Measurements from ENCODE around the gene CRTAC1. TPM values are rescaled to one million over a fixed set of nuclear protein-coding genes. Genes with fewer than 3 reads are reported as not detected.
"Not testable (repeated sequence)": the region's sequence is repeated elsewhere in the genome, so short reads cannot be mapped to it uniquely, and the experiment has no call there.

The CRTAC1 gene
- total and polyA plus RNA-seq, 2 experiments from 2014 or later, result 0.47 to 1.2 TPM

GRCh38 chr10:97844678-97845077 lies 185.7 kb downstream of the CRTAC1 start:
- H3K36me3 ChIP-seq (ENCODE audit: insufficient read depth), result no peaks in the 10 kb centered on the region
- no peak overlapping the region for H3K27ac Mint-ChIP-seq
- H3K4me1 ChIP-seq (ENCODE audit: insufficient read depth), result no peaks in the 10 kb centered on the region
- no peak overlapping the region for H2AFZ ChIP-seq
- H3F3A ChIP-seq (replicated peaks; ENCODE audit: low read depth), result no peaks in the 10 kb centered on the region
- H3K4me1 Mint-ChIP-seq, result no peaks in the 10 kb centered on the region; the same call in 2 of the 3 replicates
- H3K4me3 Mint-ChIP-seq, result no peak overlapping the region
- no peaks in the 10 kb centered on the region for H4K20me1 ChIP-seq (replicated peaks; ENCODE audit: insufficient read depth)
- DNase-seq (ENCODE audit: low spot score) (no peak), ATAC-seq (no peak)
- peaks cover 14% of the 10 kb centered on the region for H3K27me3 ChIP-seq (ENCODE audit: insufficient read depth)
- no peaks in the 10 kb centered on the region for H3K36me3 Mint-ChIP-seq (ENCODE audit: low read depth)
- peaks cover 13% of the 10 kb centered on the region; the same call in 2 of the 3 replicates for H3K9me3 Mint-ChIP-seq
- H3K4me2 ChIP-seq, result no peak overlapping the region
- no peaks in the 10 kb centered on the region for H3K79me2 ChIP-seq (replicated peaks; ENCODE audit: insufficient read depth)
- H3K27ac ChIP-seq (ENCODE audit: low read depth), result no peak overlapping the region
- no peak for TF ChIP-seq CREB1 (CRISPR knock-in tag; IDR thresholded peaks at IDR 0.05; ENCODE audit: low read depth)
- no peak for TF ChIP-seq ZNF331 (CRISPR knock-in tag; IDR thresholded peaks at IDR 0.05; ENCODE audit: low read depth)
- no peak for TF ChIP-seq ETS1 (IDR thresholded peaks at IDR 0.05)
- no peak for TF ChIP-seq STAT1 (IDR thresholded peaks at IDR 0.05; ENCODE audit: unreplicated experiment)
- no peak for TF ChIP-seq ZNF462 (CRISPR knock-in tag; IDR thresholded peaks at IDR 0.05)
- TF ChIP-seq CTCF (conservative IDR thresholded peaks at IDR 0.05; ENCODE audit: low read depth in 2 of 2), result no peak
- no peak for TF ChIP-seq EZH2 (IDR thresholded peaks at IDR 0.05; ENCODE audit: low read depth, unreplicated experiment)
- no peak for TF ChIP-seq POLR2AphosphoS5 (IDR thresholded peaks at IDR 0.05; ENCODE audit: low read depth)
- no peaks in the 10 kb centered on the region for H3K9me2 ChIP-seq (ENCODE audit: insufficient read depth)
- no peak overlapping the region for H3K4me3 ChIP-seq
- peaks cover 2% of the 10 kb centered on the region for H3K27me3 Mint-ChIP-seq (ENCODE audit: insufficient read depth, low read depth, poor library complexity)

- not testable (repeated sequence) for H3F3A ChIP-seq (replicated peaks; ENCODE audit: low read depth); H3K36me3 ChIP-seq (ENCODE audit: insufficient read depth); DNase-seq (ENCODE audit: low spot score); H3K27ac Mint-ChIP-seq; H3K27ac ChIP-seq (ENCODE audit: low read depth); H3K4me3 Mint-ChIP-seq; H3K4me3 ChIP-seq; ATAC-seq; H3K27me3 Mint-ChIP-seq (ENCODE audit: insufficient read depth, low read depth, poor library complexity); H3K36me3 Mint-ChIP-seq (ENCODE audit: low read depth); H3K9me2 ChIP-seq (ENCODE audit: insufficient read depth); H3K79me2 ChIP-seq (replicated peaks; ENCODE audit: insufficient read depth); H3K4me2 ChIP-seq; H3K4me1 ChIP-seq (ENCODE audit: insufficient read depth); H4K20me1 ChIP-seq (replicated peaks; ENCODE audit: insufficient read depth); H2AFZ ChIP-seq; H3K4me1 Mint-ChIP-seq
- H3K27me3 ChIP-seq (ENCODE audit: insufficient read depth), result peaks cover 11% of the 10 kb centered on the region
- H3K9me3 Mint-ChIP-seq, result peaks cover 13% of the 10 kb centered on the region; the same call in 2 of the 3 replicates
These were observed 186.4 kb downstream of the CRTAC1 start for GRCh38 chr10:97843972-97844371.

All from GM23338 (cell line).